Stimulated activated CD8-positive, alpha-beta memory T cell treated with anti-CD3 and anti-CD28 coated beads, Interleukin-12 subunit alpha, Interleukin-12 subunit beta, amount 100 ng/mL, for 24 hours (primary cell): Measurements from ENCODE around the gene NISCH.

Source experiments
- DNase-seq: peaks from one replicate; pipeline ENCODE4 v3.0.0-alpha.2; 2020; ENCODE audit errors: extremely low read depth

The NISCH gene

GRCh38 chr3:52471371-52472238 is 16.2 kb downstream of the NISCH start:
- DNase-seq, result no peak

GRCh38 chr3:52472239-52473000 is 17.0 kb downstream of the NISCH start:
- no peak for DNase-seq

- DNase-seq, result no peak
Observed at GRCh38 chr3:52473026-52473425, 17.6 kb downstream of the NISCH start.

GRCh38 chr3:52477076-52477795 is 21.8 kb downstream of the NISCH start:
- DNase-seq, result no peak

- no peak for DNase-seq
Observed at GRCh38 chr3:52477796-52478095, 22.3 kb downstream of the NISCH start.

- DNase-seq, result no peak
Observed at GRCh38 chr3:52479037-52479876, 23.9 kb downstream of the NISCH start.

- DNase-seq, result no peak
Observed at GRCh38 chr3:52479877-52480575, 24.6 kb downstream of the NISCH start.

GRCh38 chr3:52480768-52481715 is 25.6 kb downstream of the NISCH start:
- no peak for DNase-seq

- DNase-seq, result no peak
Observed at GRCh38 chr3:52481819-52482521, 26.6 kb downstream of the NISCH start.

- DNase-seq, result no peak
Observed at GRCh38 chr3:52483081-52483480, 27.7 kb downstream of the NISCH start.

GRCh38 chr3:52483577-52484381 is 28.4 kb downstream of the NISCH start:
- DNase-seq, result no peak

- DNase-seq, result no peak
Observed at GRCh38 chr3:52484680-52485461, 29.5 kb downstream of the NISCH start.

- no peak for DNase-seq
Observed at GRCh38 chr3:52487050-52487787, 31.8 kb downstream of the NISCH start.

GRCh38 chr3:52487788-52488691 is 32.6 kb downstream of the NISCH start:
- no peak for DNase-seq

- no peak for DNase-seq
Observed at GRCh38 chr3:52488746-52489145, 33.3 kb downstream of the NISCH start.

- DNase-seq, result no peak
Observed at GRCh38 chr3:52489453-52489852, 34.0 kb downstream of the NISCH start.
